GM19238 (cell line): ENCODE results near the gene ACER3.
"Not testable (repeated sequence)": the region's sequence is repeated elsewhere in the genome, so short reads cannot be mapped to it uniquely, and the experiment has no call there.

Source experiments
- DNase-seq: peaks from one replicate; pipeline ENCODE4 v3.0.0; 2011; ENCODE audit warnings: low spot score; ENCODE audit not compliant: insufficient read length

ACER3 gene

GRCh38 chr11:76860539-76861475, at the start of gene ACER3:
Gene ACER3 (plus strand): TSS chr11:76860918. CDS start chr11:76860977, 59 bp downstream.
- DNase-seq, result peak; percentile 95

- DNase-seq, result no peak
Observed at GRCh38 chr11:76811259-76811658, 49.5 kb upstream of the ACER3 start.

GRCh38 chr11:76814414-76814813, 46.3 kb upstream of the ACER3 start:
- no peak for DNase-seq

GRCh38 chr11:76815678-76816077, 45.0 kb upstream of the ACER3 start:
- not testable (repeated sequence) for DNase-seq

GRCh38 chr11:76820184-76820566, 40.5 kb upstream of the ACER3 start:
- DNase-seq, result no peak

GRCh38 chr11:76821396-76821795, 39.3 kb upstream of the ACER3 start:
- DNase-seq, result not testable (repeated sequence)

GRCh38 chr11:76822406-76822805, 38.3 kb upstream of the ACER3 start:
- no peak for DNase-seq

- no peak for DNase-seq
Observed at GRCh38 chr11:76823481-76824028, 37.2 kb upstream of the ACER3 start.

GRCh38 chr11:76824083-76824939, 36.4 kb upstream of the ACER3 start:
- DNase-seq, result no peak

GRCh38 chr11:76824980-76825725, 35.6 kb upstream of the ACER3 start:
- no peak for DNase-seq

- no peak for DNase-seq
Observed at GRCh38 chr11:76825726-76826396, 34.9 kb upstream of the ACER3 start.

GRCh38 chr11:76826508-76826907, 34.2 kb upstream of the ACER3 start:
- DNase-seq, result not testable (repeated sequence)

GRCh38 chr11:76827005-76827404, 33.7 kb upstream of the ACER3 start:
- not testable (repeated sequence) for DNase-seq

- no peak for DNase-seq
Observed at GRCh38 chr11:76830639-76831327, 29.9 kb upstream of the ACER3 start.

- DNase-seq, result no peak
Observed at GRCh38 chr11:76831686-76832310, 28.9 kb upstream of the ACER3 start.

GRCh38 chr11:76832361-76832760, 28.4 kb upstream of the ACER3 start:
- DNase-seq, result no peak

GRCh38 chr11:76834151-76834550, 26.6 kb upstream of the ACER3 start:
- DNase-seq, result no peak

- DNase-seq, result no peak
Observed at GRCh38 chr11:76835036-76835435, 25.7 kb upstream of the ACER3 start.

GRCh38 chr11:76835928-76836612, 24.6 kb upstream of the ACER3 start:
- no peak for DNase-seq
